ENCODE results near the gene C1GALT1C1. TPM values are rescaled to one million over a fixed set of nuclear protein-coding genes. Genes with fewer than 3 reads are reported as not detected.

The C1GALT1C1 gene
- total RNA-seq, 4 donors from 2014 or later, result 13.8 to 30.6 (median 18.9) TPM

- H3K27ac ChIP-seq, result no peak overlapping the region
- H3K4me1 ChIP-seq, result no peaks in the 10 kb centered on the region
- intact Hi-C loops (cut with DNase I), result no loop called here
- H3K9me3 ChIP-seq, result no peaks in the 10 kb centered on the region
- H3K27me3 ChIP-seq, result no peaks in the 10 kb centered on the region
- WGBS, 2 donors, result 90 to 93% methylated on average over 2 of the region's 2 CpGs
- DNase-seq, result no peak
- TF ChIP-seq POLR2A (IDR thresholded peaks at IDR 0.05), result no peak
- TF ChIP-seq CTCF (IDR thresholded peaks at IDR 0.05), result no peak
- no peaks in the 10 kb centered on the region for H3K36me3 ChIP-seq
- no peak overlapping the region for H3K4me3 ChIP-seq
These were observed 44.2 kb downstream of the C1GALT1C1 start for GRCh38 chrX:120585702-120586101.

Other genes starting within 250 kb of the C1GALT1C1 start
- gene LAMP2, start 160.8 kb downstream of the C1GALT1C1 start, total RNA-seq, result 100 to 1,000 TPM; 112 to 192 (median 117) TPM
- gene CUL4B, start 69.1 kb downstream of the C1GALT1C1 start, total RNA-seq, result 10 to 100 TPM; 24.7 to 44.9 (median 33.6) TPM
- 10 to 100 TPM; 21.4 to 48.7 (median 36.6) TPM for gene MCTS1, start 26.0 kb downstream of the C1GALT1C1 start, total RNA-seq
- not detected for gene CT47B1, start 245.8 kb upstream of the C1GALT1C1 start, total RNA-seq